SK-N-SH (cell line): Measurements from ENCODE around the gene SPATC1L. TPM values are rescaled to one million over a fixed set of nuclear protein-coding genes. Genes with fewer than 3 reads are reported as not detected.

Source experiments
- CTCF ChIA-PET: fragments of 300-600, 350-600 bp; formaldehyde crosslinking; extraction: SDS; loops from one replicate; lab custom pipeline; 2021; lab: Yijun Ruan, JAX
- POLR2A ChIA-PET: fragments of 350-600 bp; sonication (Branson Sonifier 250); formaldehyde crosslinking; extraction: SDS; loops from one replicate; lab custom pipeline; 2020; ENCODE audit warnings: antibody characterized with exemption, inconsistent platforms; lab: Yijun Ruan, JAX
- DNase-seq: peaks from one replicate; pipeline ENCODE4 v3.0.0; 2012
- H2AFZ ChIP-seq: fragments of 200-600 bp; sonication (generic); 2 replicates; pipeline ENCODE4 v1.8.1; 2016; ENCODE audit warnings: antibody characterized with exemption, mild to moderate bottlenecking, low read depth
- H3F3A ChIP-seq: fragments of 200-600 bp; sonication (generic); replicated peaks from 2 replicates; pipeline ENCODE3; 2016; ENCODE audit warnings: antibody characterized with exemption, mild to moderate bottlenecking; ENCODE audit not compliant: insufficient read depth
- H3K27ac ChIP-seq, 2 experiments: fragments of 200-500 bp in 1 of 2; fragments of 200-600 bp in 1 of 2; sonication (Bioruptor generic) in 1 of 2; sonication (generic), shearing (Covaris generic) in 1 of 2; 2 replicates each; pipeline versions ENCODE4 v1.5.1 to v1.6.1; 2014 to 2016; ENCODE audit warnings: low read depth in 2 of 2, inconsistent platforms in 1 of 2, low read length in 1 of 2, mild to moderate bottlenecking in 1 of 2, mixed read lengths in 1 of 2
- H3K27me3 ChIP-seq: fragments of 200-600 bp; sonication (generic), shearing (Covaris generic); 2 replicates; pipeline ENCODE4 v1.6.1; 2016; ENCODE audit warnings: mixed run types; ENCODE audit not compliant: insufficient read depth
- H3K36me3 ChIP-seq, 2 experiments: fragments of 200-500 bp in 1 of 2; fragments of 200-600 bp in 1 of 2; sonication (Bioruptor generic) in 1 of 2; sonication (generic) in 1 of 2; replicated peaks in 1 of 2; 2 replicates each; pipeline versions ENCODE3 to v1.5.1; 2014 to 2016; ENCODE audit warnings: low read length in 1 of 2, mild to moderate bottlenecking in 1 of 2; ENCODE audit not compliant: insufficient read depth in 2 of 2, control insufficient read depth in 1 of 2
- H3K4me1 ChIP-seq, 2 experiments: fragments of 200-500 bp in 1 of 2; fragments of 200-600 bp in 1 of 2; sonication (Bioruptor generic) in 1 of 2; sonication (generic), shearing (Covaris generic) in 1 of 2; 2 replicates each; pipeline versions ENCODE4 v1.5.1 to v1.6.1; 2014 to 2016; ENCODE audit warnings: low read depth in 1 of 2, low read length in 1 of 2, mixed run types in 1 of 2; ENCODE audit not compliant: insufficient read depth in 2 of 2, control insufficient read depth in 1 of 2
- H3K4me2 ChIP-seq: fragments of 200-600 bp; sonication (generic), shearing (Covaris generic); 2 replicates; pipeline ENCODE4 v1.6.1; 2017; ENCODE audit warnings: mixed run types
- H3K4me3 ChIP-seq, 2 experiments: fragments of 200-500 bp in 1 of 2; fragments of 200-600 bp in 1 of 2; sonication (Bioruptor generic) in 1 of 2; sonication (generic), shearing (Covaris generic) in 1 of 2; 2 replicates each; pipeline versions ENCODE4 v1.5.1 to v1.8.1; 2014 to 2016; ENCODE audit warnings: low read depth in 2 of 2, inconsistent platforms in 1 of 2, low read length in 1 of 2, mild to moderate bottlenecking in 1 of 2, mixed read lengths in 1 of 2, moderate library complexity in 1 of 2
- H3K79me2 ChIP-seq: fragments of 200-600 bp; sonication (generic); 2 replicates; pipeline ENCODE4 v1.8.1; 2017; ENCODE audit warnings: mild to moderate bottlenecking; ENCODE audit not compliant: insufficient read depth
- H3K9ac ChIP-seq: fragments of 200-600 bp; sonication (generic); 2 replicates; pipeline ENCODE4 v1.6.1; 2017; ENCODE audit warnings: mixed run types
- H3K9me2 ChIP-seq: fragments of 200-600 bp; sonication (generic); 2 replicates; pipeline ENCODE4 v1.6.1; 2017; ENCODE audit warnings: mixed run types
- H3K9me3 ChIP-seq: fragments of 200-600 bp; sonication (generic); 2 replicates; pipeline ENCODE4 v1.6.1; 2017; ENCODE audit warnings: mixed run types, mild to moderate bottlenecking, moderate library complexity
- H4K20me1 ChIP-seq: fragments of 200-600 bp; sonication (generic); 2 replicates; pipeline ENCODE4 v1.6.1; 2017; ENCODE audit warnings: mild to moderate bottlenecking, mixed run types; ENCODE audit not compliant: insufficient read depth
- EP300 ChIP-seq, 2 experiments: IDR thresholded peaks; 2 replicates each; pipeline versions ENCODE4 v1.4.0 to v1.6.1; 2012; ENCODE audit warnings: borderline replicate concordance in 1 of 2, low read depth in 1 of 2, low read length in 1 of 2
- NRF1 ChIP-seq: IDR thresholded peaks from 2 replicates; pipeline ENCODE4 v1.6.1; 2012; ENCODE audit warnings: low read depth, mild to moderate bottlenecking, low read length
- RAD21 ChIP-seq: IDR thresholded peaks from 2 replicates; pipeline ENCODE4 v1.6.1; 2012; ENCODE audit warnings: mild to moderate bottlenecking, low read length
- RCOR1 ChIP-seq: fragments of 150-350 bp; IDR thresholded peaks from 2 replicates; pipeline ENCODE4 v1.6.1; 2017; ENCODE audit warnings: antibody characterized with exemption, low read length
- RFX5 ChIP-seq: IDR thresholded peaks from 2 replicates; pipeline ENCODE4 v1.6.1; 2012; ENCODE audit warnings: mild to moderate bottlenecking, improper control_type of control experiment, low read length
- TCF12 ChIP-seq: IDR thresholded peaks from 2 replicates; pipeline ENCODE4 v1.4.0; 2012
- WGBS: methylation state at CpG from one replicate; pipeline ENCODE4 v1.1.6; 2017; ENCODE audit warnings: low lambda C conversion rate; 5-methylcytosine and 5-hydroxymethylcytosine counted together
- polyA plus RNA-seq, 3 experiments: library from polyadenylated mRNA; depleted of rRNA; stranded (reverse); fragments of >200 nt; gene quantifications; 2 replicates each; pipeline ENCODE4 v1.2.3, GENCODE V29; 2012
- TF ChIP-seq, protein P1 (sequence below): fragments of 200-600 bp; sonication (generic); IDR thresholded peaks from 2 replicates; pipeline ENCODE4 v1.6.1; 2017; ENCODE audit warnings: antibody characterized with exemption, mild to moderate bottlenecking, moderate library complexity
- TF ChIP-seq, protein P2 (sequence below): IDR thresholded peaks from 2 replicates; pipeline ENCODE4 v1.4.0; 2012; ENCODE audit warnings: low read depth, borderline replicate concordance
- TF ChIP-seq, protein P3 (sequence below): IDR thresholded peaks from 2 replicates; pipeline ENCODE4 v1.4.0; 2012; ENCODE audit warnings: low read depth, borderline replicate concordance

Gene SPATC1L
- polyA plus RNA-seq, 1 of the 3 experiments (the other 2 are of a cell fraction) = 8.3 TPM

DNA sequence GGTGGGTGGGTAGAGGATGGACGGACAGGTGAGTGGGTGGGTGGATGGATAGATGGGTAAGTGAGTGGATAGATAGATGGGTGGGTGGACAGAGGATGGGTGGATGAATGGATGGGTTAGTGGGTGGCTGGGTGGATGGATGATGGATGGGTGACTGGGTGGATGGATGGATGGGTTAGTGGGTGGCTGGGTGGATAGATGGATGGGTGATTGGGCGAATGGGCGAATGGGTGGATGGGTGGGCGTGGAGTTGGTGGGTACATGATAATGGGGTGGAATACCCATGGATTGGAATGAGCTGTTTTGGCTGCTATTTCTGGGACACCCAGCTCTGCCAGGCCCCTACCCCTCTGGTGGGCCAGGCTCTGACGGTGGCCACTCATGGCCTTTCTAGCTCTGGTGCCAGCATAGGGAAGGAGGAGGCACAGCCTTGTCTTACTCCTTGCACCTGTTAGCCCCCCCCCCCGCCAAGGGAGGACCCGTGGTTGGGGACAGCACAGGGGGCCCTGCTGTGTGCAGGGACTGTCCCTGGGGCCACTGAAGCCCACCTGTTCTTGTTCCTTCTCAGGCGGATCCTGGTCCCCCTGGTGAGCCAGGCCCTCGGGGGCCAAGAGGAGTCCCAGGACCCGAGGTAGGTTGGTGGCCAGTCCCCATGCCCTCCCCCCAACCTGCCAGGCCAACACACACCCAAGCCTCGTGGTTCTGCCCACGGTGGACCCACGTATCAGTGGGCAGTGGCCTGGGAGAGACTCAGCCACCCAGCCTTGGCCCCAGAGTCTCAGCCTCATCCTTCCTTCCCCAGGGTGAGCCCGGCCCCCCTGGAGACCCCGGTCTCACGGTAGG, 60.0 kb downstream of the SPATC1L start (continued):
- TF ChIP-seq, protein P1, sequence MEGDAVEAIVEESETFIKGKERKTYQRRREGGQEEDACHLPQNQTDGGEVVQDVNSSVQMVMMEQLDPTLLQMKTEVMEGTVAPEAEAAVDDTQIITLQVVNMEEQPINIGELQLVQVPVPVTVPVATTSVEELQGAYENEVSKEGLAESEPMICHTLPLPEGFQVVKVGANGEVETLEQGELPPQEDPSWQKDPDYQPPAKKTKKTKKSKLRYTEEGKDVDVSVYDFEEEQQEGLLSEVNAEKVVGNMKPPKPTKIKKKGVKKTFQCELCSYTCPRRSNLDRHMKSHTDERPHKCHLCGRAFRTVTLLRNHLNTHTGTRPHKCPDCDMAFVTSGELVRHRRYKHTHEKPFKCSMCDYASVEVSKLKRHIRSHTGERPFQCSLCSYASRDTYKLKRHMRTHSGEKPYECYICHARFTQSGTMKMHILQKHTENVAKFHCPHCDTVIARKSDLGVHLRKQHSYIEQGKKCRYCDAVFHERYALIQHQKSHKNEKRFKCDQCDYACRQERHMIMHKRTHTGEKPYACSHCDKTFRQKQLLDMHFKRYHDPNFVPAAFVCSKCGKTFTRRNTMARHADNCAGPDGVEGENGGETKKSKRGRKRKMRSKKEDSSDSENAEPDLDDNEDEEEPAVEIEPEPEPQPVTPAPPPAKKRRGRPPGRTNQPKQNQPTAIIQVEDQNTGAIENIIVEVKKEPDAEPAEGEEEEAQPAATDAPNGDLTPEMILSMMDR = no peak
- no peak for TF ChIP-seq NRF1

DNA sequence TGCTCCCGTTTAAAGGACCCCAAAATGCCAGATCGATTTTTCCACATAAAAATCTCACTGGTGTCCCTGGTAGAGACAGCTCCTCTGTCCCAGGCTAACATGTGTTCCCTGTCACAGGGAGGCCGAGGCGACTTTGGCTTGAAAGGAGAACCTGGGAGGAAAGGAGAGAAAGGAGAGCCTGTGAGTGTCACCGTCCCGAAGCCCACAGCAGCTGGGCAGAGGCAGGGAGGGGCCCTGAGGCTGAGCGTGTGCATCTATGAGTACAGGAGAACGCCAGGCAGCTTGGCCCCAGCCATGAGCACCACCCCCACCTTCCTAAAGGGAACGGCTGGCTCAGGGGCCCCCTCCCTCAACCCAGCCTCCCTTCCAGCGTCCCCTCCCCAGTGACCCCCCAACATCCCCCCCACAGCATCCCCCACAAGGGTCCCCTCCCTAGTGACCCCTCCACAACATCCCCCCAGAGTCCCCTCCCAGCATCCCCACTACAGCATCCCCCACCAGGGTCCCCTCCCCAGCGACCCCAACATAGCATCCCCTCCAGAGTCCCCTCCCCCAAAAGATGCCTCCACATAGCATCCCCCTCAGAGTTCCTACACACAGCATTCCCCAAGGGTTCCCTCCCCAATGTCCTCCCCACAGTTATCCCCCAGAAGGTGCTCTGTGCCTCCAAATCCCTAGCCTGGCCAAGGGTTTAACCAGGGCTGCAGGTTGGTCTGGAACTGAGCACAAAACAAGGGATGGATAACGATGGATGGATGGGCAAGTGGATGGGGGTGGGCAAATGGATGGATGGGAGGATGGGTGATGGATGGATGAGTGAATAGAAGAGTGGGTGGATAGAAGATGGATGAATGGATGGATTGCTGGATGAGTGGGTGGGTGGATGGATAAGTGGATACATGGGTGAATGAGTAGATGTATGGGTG, 61.2 kb downstream of the SPATC1L start:
- POLR2A ChIA-PET = no interaction called here
- H4K20me1 ChIP-seq = no peaks in the 10 kb centered on the region
- H3K27ac ChIP-seq = no peak overlapping the region

DNA sequence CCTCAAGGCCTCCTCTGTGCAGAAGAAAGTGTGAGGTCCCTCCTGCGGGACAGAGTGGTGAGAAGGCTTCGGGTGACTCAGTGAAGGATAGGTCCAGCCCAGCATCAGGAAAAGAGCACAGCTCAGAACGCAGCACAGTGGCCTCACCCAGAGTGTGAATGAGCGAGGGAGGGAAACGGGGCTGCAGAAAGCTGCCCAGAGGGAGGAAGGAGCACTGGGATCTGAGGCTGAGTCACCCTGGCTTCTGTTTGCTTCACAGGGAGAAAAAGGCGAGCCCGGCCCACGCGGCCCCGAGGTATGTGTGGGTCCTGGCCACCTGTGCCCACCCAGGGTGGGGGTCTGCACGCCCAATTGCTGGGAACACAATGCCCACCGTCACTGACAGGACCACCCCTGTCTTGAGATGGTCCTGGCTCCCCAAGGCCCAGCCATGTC, 62.0 kb downstream of the SPATC1L start:
- no peaks in the 10 kb centered on the region for H3K27me3 ChIP-seq
- ChIA-PET CTCF (interaction anchor here (0.8 kb wide), 1 partner anchor 21 kb away, joined by 3 read pairs; no protein-coding TSS in a partner anchor), POLR2A (no interaction called here)
- no peak overlapping the region for H3K4me2 ChIP-seq
- H3K36me3 ChIP-seq = peaks cover 3 to 56% of the 10 kb centered on the region in 2 experiments
- no peaks in the 10 kb centered on the region for H3K9me3 ChIP-seq
- TF ChIP-seq RFX5 (no peak), EP300 (IDR thresholded peaks at IDR 0.05; ENCODE audit: borderline replicate concordance in 1 of 2, low read depth in 1 of 2, low read length in 1 of 2) (no peak), TCF12 (no peak), RAD21 (no peak), RCOR1 (no peak)
- TF ChIP-seq, protein P2, sequence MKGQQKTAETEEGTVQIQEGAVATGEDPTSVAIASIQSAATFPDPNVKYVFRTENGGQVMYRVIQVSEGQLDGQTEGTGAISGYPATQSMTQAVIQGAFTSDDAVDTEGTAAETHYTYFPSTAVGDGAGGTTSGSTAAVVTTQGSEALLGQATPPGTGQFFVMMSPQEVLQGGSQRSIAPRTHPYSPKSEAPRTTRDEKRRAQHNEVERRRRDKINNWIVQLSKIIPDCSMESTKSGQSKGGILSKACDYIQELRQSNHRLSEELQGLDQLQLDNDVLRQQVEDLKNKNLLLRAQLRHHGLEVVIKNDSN = no peak
- TF ChIP-seq, protein P3, sequence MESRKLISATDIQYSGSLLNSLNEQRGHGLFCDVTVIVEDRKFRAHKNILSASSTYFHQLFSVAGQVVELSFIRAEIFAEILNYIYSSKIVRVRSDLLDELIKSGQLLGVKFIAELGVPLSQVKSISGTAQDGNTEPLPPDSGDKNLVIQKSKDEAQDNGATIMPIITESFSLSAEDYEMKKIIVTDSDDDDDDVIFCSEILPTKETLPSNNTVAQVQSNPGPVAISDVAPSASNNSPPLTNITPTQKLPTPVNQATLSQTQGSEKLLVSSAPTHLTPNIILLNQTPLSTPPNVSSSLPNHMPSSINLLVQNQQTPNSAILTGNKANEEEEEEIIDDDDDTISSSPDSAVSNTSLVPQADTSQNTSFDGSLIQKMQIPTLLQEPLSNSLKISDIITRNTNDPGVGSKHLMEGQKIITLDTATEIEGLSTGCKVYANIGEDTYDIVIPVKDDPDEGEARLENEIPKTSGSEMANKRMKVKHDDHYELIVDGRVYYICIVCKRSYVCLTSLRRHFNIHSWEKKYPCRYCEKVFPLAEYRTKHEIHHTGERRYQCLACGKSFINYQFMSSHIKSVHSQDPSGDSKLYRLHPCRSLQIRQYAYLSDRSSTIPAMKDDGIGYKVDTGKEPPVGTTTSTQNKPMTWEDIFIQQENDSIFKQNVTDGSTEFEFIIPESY = no peak
- no peak overlapping the region; a peak in 1 of 4 replicates for H3K27ac ChIP-seq
- no peak overlapping the region for H3K9ac ChIP-seq
- no peaks in the 10 kb centered on the region for H3K9me2 ChIP-seq
- no peak for DNase-seq
- H3K4me1 ChIP-seq = peaks cover 0 to 8% of the 10 kb centered on the region in 2 experiments; a peak in 1 of 4 replicates
- no peaks in the 10 kb centered on the region for H3K79me2 ChIP-seq
- no peaks in the 10 kb centered on the region for H3F3A ChIP-seq
- H2AFZ ChIP-seq = no peak overlapping the region
- no peaks in the 10 kb centered on the region for H4K20me1 ChIP-seq
- no peak overlapping the region for H3K4me3 ChIP-seq
- 80% methylated on average over 5 of the region's 12 CpGs for WGBS

More for the DNA sequence above, 61.2 kb downstream of the SPATC1L start:
- DNase-seq = peak; percentile 21
- Histone ChIP-seq H3K9ac (no peak overlapping the region), H3K4me2 (no peak overlapping the region), H3K9me2 (no peaks in the 10 kb centered on the region), H2AFZ (no peak overlapping the region), H3K79me2 (no peaks in the 10 kb centered on the region), H3K4me3 (no peak overlapping the region), H3K4me1 (peaks cover 0 to 15% of the 10 kb centered on the region in 2 experiments; a peak in 1 of 4 replicates), H3K36me3 (peaks cover 3 to 50% of the 10 kb centered on the region in 2 experiments), H3F3A (no peaks in the 10 kb centered on the region), H3K27me3 (no peaks in the 10 kb centered on the region), H3K9me3 (no peaks in the 10 kb centered on the region)
- TF ChIP-seq RCOR1 = no peak
- WGBS = 97% methylated on average over 11 of the region's 12 CpGs
- CTCF ChIA-PET = no interaction called here
